Measurements from ENCODE around the gene ARRB1. TPM values are rescaled to one million over a fixed set of nuclear protein-coding genes. Genes with fewer than 3 reads are reported as not detected.
A peak's percentile ranks its signal among the peaks of the same experiment; 100 is the strongest.

ARRB1 gene
- 100 to 1,000 TPM; 112 to 150 TPM for total RNA-seq
- 10 to 100 TPM; 41.7 to 72.1 (median 57.2) TPM for polyA plus RNA-seq (ENCODE audit: insufficient read length in 6 of 6)
- long read RNA-seq, donor 1, transcript ARRB1-201 (15 exons, 1,895 nt), result major isoform, 6 of 16 reads
- long read RNA-seq, donor 1, partial matches to known transcripts, result 7 of 16 reads
- long read RNA-seq, donor 1, other reads (novel, unspliced or antisense), result 0 of 16 reads
- long read RNA-seq, donor 2, transcript ARRB1-201 (15 exons, 1,895 nt), result major isoform, 7 of 18 reads
- long read RNA-seq, donor 2, partial matches to known transcripts, result 8 of 18 reads
- long read RNA-seq, donor 2, other reads (novel, unspliced or antisense), result 0 of 18 reads
- long read RNA-seq, donor 3, transcript ARRB1-201 (15 exons, 1,895 nt), result major isoform, 6 of 7 reads
- long read RNA-seq, donor 3, partial matches to known transcripts, result 0 of 7 reads
- long read RNA-seq, donor 3, other reads (novel, unspliced or antisense), result 0 of 7 reads
- long read RNA-seq, donor 4, transcript ARRB1-202 (16 exons, 3,336 nt), result minor isoform, 6 of 20 reads
- long read RNA-seq, donor 4, transcript ARRB1-201 (15 exons, 1,895 nt), result major isoform, 8 of 20 reads
- long read RNA-seq, donor 4, partial matches to known transcripts, result 1 of 20 reads
- long read RNA-seq, donor 4, other reads (novel, unspliced or antisense), result 5 of 20 reads
- long read RNA-seq, donor 5, transcript ARRB1-201 (15 exons, 1,895 nt), result major isoform, 6 of 5,079 reads
- long read RNA-seq, donor 5, partial matches to known transcripts, result 4,586 of 5,079 reads
- long read RNA-seq, donor 5, other reads (novel, unspliced or antisense), result 484 of 5,079 reads
- long read RNA-seq, donor 6, transcript ARRB1-201 (15 exons, 1,895 nt), result major isoform, 6 of 7,141 reads
- long read RNA-seq, donor 6, partial matches to known transcripts, result 6,973 of 7,141 reads
- long read RNA-seq, donor 6, other reads (novel, unspliced or antisense), result 161 of 7,141 reads
- long read RNA-seq, donor 7, partial matches to known transcripts, result 0 of 4 reads
- long read RNA-seq, donor 7, other reads (novel, unspliced or antisense), result 0 of 4 reads
- long read RNA-seq, donor 8, partial matches to known transcripts, result 0 of 5 reads
- long read RNA-seq, donor 8, other reads (novel, unspliced or antisense), result 0 of 5 reads
- long read RNA-seq, donor 9, result 0 reads
- long read RNA-seq, donor 10, transcript ARRB1-201 (15 exons, 1,895 nt), result major isoform, 10 of 20 reads
- long read RNA-seq, donor 10, transcript ARRB1-202 (16 exons, 3,336 nt), result minor isoform, 5 of 20 reads
- long read RNA-seq, donor 10, partial matches to known transcripts, result 3 of 20 reads
- long read RNA-seq, donor 10, other reads (novel, unspliced or antisense), result 2 of 20 reads
- long read RNA-seq, donor 11, partial matches to known transcripts, result 0 of 5 reads
- long read RNA-seq, donor 11, other reads (novel, unspliced or antisense), result 0 of 5 reads
- long read RNA-seq, donor 12, transcript ARRB1-201 (15 exons, 1,895 nt), result major isoform, 5 of 4,974 reads
- long read RNA-seq, donor 12, partial matches to known transcripts, result 4,622 of 4,974 reads
- long read RNA-seq, donor 12, other reads (novel, unspliced or antisense), result 346 of 4,974 reads

- Histone ChIP-seq H3K36me3 (no peaks in the 10 kb centered on the region), H3K4me1 (peaks cover 28 to 60% of the 10 kb centered on the region in 2 donors), H3K27ac (peak within 1 kb of the TSS; percentile 93 to 96), H3K4me3 (peak within 1 kb of the TSS; percentile 88 to 91), H3K9me3 (no peaks in the 10 kb centered on the region), H3K27me3 (no peaks in the 10 kb centered on the region)
- TF ChIP-seq, protein P1, sequence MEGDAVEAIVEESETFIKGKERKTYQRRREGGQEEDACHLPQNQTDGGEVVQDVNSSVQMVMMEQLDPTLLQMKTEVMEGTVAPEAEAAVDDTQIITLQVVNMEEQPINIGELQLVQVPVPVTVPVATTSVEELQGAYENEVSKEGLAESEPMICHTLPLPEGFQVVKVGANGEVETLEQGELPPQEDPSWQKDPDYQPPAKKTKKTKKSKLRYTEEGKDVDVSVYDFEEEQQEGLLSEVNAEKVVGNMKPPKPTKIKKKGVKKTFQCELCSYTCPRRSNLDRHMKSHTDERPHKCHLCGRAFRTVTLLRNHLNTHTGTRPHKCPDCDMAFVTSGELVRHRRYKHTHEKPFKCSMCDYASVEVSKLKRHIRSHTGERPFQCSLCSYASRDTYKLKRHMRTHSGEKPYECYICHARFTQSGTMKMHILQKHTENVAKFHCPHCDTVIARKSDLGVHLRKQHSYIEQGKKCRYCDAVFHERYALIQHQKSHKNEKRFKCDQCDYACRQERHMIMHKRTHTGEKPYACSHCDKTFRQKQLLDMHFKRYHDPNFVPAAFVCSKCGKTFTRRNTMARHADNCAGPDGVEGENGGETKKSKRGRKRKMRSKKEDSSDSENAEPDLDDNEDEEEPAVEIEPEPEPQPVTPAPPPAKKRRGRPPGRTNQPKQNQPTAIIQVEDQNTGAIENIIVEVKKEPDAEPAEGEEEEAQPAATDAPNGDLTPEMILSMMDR (IDR thresholded peaks at IDR 0.05), result no peak
- intact Hi-C loops (cut with DNase I), result no loop called here
- ATAC-seq (peak; percentile 70), DNase-seq (peak in 1 of 4 donors; percentile 95)
Measured at GRCh38 chr11:75351541-75351790, at the start of gene ARRB1. Gene ARRB1 (minus strand): TSS chr11:75351661. CDS start chr11:75351607, 54 bp downstream.

DNA sequence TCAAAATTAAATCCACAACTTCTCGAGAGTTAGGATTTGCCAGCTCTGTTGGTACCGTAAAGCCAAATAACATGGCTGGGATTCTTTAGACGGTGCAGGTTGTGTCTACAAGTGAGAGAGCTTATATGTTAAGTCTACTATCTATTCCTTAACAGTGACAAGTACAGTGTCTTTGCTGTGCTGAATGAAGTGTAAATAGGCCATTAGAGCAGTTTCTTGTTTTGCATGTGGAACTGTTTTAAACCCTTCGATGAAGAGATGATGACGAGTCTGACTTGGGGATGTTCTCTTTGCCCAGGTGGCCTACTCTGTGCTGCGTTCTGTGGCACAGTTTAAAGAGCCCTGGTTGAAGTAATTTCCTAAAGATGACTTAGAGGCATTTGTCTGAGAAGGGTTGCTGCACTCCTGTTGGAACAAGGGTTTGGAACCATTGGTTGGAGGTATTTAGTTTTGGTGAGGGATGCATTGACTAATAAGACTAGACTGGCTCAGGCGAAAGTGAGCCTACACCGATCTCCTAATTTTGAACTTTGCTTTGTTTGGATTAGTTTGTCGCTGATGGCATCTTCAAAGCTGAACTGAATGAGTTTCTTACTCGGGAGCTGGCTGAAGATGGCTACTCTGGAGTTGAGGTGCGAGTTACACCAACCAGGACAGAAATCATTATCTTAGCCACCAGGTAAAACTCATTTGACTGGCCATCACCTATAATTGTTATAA is 48.8 kb upstream of the ARRB1 start:
- DNase-seq (no peak), ATAC-seq (peak; percentile 11)
- TF ChIP-seq, protein P1 (IDR thresholded peaks at IDR 0.05), result no peak
- H3K4me1 ChIP-seq, result peaks cover 20 to 53% of the 10 kb centered on the region in 2 donors
- H3K27me3 ChIP-seq, result no peaks in the 10 kb centered on the region
- peaks cover 0 to 47% of the 10 kb centered on the region in 2 donors for H3K36me3 ChIP-seq
- peak overlapping the region; percentile 92 for H3K27ac ChIP-seq
- peak overlapping the region; percentile 64 to 79 for H3K4me3 ChIP-seq
- H3K9me3 ChIP-seq, result no peaks in the 10 kb centered on the region
- intact Hi-C loops (cut with DNase I), result no loop called here

DNA sequence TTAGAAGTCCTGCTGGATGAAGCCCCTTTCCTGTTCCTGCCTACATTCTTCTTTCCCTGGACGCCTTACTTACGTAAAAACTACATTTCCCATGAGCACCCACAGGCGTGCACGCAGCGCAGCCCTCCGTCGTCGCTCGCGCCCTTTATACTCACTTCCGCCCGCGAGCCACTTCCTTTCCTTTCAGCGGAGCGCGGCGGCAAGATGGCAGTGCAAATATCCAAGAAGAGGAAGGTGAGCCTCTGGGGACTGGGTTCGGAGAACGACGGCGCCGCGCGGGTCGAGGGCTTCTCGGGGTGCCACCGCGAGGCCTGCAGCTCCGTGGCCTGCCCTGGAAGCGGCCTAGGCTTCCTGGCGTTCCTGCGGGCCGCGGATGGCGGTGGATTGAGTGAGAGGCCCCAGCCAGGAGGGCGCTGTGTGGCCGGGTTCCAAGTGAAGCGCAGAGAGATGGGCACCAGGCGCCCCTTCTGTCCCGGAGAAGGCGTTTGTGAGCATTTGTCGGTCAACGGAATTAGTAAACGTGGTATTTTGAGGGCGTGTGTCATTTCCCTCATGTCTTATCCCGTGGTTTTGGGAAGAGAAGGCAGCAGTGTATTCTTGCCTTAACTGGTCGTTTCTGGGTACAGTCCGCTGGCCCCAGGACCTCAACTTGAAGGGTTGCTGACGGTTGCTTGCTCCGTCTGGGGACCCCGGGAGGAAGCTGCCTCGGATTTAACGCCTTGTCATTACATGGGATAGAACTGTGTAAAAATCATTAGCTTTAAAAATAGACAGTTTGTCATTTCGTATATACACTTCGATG is 48.1 kb upstream of the ARRB1 start, which contains the start of gene RPS3:
TSS of gene RPS3 (plus strand) at position 175 of the 802 bp plus-strand sequence. CDS start at position 205, 30 bp downstream.
- H3K36me3 ChIP-seq, result peaks cover 0 to 39% of the 10 kb centered on the region in 2 donors
- TF ChIP-seq, protein P1 (IDR thresholded peaks at IDR 0.05), result no peak
- H3K4me3 ChIP-seq, result peak within 1 kb of the TSS; percentile 64 to 79
- no peaks in the 10 kb centered on the region for H3K9me3 ChIP-seq
- DNase-seq (peak; percentile 92 to 97 (median 94)), ATAC-seq (peak; percentile 95)
- intact Hi-C loops (cut with DNase I), result no loop called here
- H3K27ac ChIP-seq, result peak within 1 kb of the TSS; percentile 92
- H3K4me1 ChIP-seq, result peaks cover 20 to 47% of the 10 kb centered on the region in 2 donors
- no peaks in the 10 kb centered on the region for H3K27me3 ChIP-seq

DNA sequence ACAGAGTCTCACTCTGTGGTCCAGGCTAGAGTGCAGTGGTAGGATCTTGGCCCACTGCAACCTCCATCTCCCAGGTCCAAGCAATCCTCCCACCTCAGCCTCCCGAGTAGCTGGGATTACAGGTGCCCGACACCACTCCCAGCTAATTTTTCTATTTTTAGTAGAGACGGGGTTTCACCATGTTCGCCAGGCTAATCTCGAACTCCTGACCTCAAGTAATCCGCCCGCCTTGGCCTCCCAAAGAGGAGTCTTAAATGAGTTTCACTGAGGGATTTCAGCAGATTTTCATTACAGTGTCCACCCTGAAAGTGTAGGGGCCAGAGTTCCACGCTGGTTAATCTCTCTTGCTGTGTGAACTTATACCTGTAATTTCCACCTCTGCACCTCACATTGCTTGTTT is 47.4 kb upstream of the ARRB1 start:
- intact Hi-C loops (cut with DNase I), result no loop called here
- peaks cover 0 to 33% of the 10 kb centered on the region in 2 donors for H3K36me3 ChIP-seq
- TF ChIP-seq, protein P1 (IDR thresholded peaks at IDR 0.05), result no peak
- ATAC-seq, result no peak
- no peak for DNase-seq
- no peaks in the 10 kb centered on the region for H3K9me3 ChIP-seq
- no peak overlapping the region for H3K4me3 ChIP-seq
- H3K27me3 ChIP-seq, result no peaks in the 10 kb centered on the region
- peak overlapping the region in 1 of 2 donors; percentile 92 for H3K27ac ChIP-seq
- peaks cover 20 to 41% of the 10 kb centered on the region in 2 donors for H3K4me1 ChIP-seq

Measured in left lung (tissue), 14 donors.